HG02884 (cell line): ENCODE results near the gene GNB3.
"Not testable (repeated sequence)": the region's sequence is repeated elsewhere in the genome, so short reads cannot be mapped to it uniquely, and the experiment has no call there.

Experiments
- ATAC-seq: cut with Tn5 transposase; IDR thresholded peaks from one replicate; pipeline ENCODE4 v1.9.1; 2021; ENCODE audit warnings: mild to moderate bottlenecking, moderate library complexity; ENCODE audit not compliant: unreplicated experiment

The GNB3 gene

DNA sequence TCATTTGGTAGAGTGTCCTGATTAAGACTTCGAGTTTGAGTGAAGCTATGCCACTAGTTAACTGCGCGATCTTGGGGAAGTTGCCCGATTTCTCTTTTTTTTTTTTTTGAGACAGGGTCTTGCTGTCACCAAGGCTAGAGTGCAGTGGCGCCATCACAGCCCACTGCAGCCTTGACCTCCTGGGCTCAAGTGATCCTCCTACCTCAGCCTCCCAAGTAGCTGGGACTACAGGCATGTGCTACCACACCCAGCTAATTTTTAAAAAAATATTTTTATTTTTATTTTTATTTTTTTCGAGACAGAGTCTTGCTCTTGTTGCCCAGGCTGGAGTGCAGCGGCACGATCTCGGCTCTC is 33.3 kb downstream of the GNB3 start:
- ATAC-seq: not testable (repeated sequence)

DNA sequence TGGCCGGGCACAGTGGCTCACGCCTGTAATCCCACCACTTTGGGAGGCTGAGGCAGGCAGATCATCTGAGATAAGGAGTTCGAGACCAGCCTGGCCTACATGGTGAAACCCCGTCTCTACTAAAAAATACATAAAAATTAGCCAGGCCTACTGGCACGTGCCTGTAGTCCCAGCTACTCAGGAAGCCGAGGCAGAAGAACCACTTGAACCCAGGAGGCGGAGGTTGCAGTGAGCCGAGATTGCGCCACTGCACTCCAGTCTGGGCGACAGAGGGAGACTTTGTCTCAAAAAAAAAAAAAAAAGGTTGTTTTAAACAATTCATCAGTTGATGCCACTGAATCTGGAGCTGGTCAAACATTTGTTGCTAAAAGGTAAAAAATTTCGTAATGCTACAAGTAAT is 39.1 kb downstream of the GNB3 start:
- ATAC-seq: not testable (repeated sequence)

DNA sequence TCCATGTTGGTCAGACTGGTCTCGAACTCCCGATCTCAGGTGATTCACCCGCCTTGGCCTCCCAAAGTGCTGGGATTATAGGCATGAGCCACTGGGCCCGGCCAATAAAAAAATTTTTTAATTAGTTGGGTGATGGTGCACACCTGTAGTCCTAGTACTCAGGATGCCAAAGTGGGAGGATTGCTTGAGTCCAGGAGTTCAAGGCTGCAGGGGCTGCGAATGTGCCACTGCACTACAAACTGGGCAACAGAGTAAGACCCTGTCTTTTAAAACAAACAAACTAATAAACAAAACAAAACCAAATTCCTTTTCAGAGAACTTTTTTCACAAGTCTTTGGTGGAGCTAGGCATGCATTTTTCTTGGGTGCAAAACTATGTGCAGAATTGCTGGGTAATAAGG is 42.5 kb downstream of the GNB3 start:
- no peak for ATAC-seq

DNA sequence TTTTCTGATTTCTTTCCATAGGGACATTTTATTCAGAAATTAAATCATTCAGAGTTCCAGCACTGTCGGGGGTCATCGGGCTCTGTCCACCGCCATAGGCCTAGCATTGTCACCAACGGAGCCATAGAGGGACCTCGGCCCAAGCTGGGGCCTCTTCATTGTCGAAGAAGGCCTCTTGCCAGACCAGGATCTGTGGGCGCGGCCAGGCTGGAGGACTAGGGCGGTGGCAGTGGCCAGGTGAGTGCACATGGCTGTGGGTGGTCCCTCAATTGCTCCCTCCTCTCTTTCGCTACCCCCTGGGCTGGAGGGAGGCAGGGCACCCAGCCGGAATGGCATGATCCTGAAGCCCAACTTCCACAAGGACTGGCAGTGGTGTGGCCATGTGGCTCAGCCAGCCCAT is 43.0 kb downstream of the GNB3 start:
- no peak for ATAC-seq

DNA sequence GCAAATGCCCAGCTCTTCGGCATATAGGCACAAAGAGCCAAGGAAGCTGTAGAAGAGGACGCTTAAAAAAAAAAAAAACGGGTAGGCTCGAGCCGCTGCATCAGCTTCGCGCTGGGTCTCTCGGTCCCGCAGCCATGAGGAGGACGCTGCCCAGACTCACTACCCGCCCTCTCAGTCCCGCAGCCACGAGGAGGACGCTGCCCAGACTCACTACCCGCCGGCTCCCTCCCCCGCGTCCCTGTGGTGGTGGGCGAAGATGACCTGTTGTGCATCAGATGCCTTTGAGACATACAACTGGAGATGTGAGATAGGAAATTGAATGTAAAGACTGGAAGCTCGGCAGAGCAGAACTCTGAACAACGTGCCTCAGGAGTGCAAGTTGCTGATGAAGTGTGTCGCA is 43.8 kb downstream of the GNB3 start:
- ATAC-seq: no peak

DNA sequence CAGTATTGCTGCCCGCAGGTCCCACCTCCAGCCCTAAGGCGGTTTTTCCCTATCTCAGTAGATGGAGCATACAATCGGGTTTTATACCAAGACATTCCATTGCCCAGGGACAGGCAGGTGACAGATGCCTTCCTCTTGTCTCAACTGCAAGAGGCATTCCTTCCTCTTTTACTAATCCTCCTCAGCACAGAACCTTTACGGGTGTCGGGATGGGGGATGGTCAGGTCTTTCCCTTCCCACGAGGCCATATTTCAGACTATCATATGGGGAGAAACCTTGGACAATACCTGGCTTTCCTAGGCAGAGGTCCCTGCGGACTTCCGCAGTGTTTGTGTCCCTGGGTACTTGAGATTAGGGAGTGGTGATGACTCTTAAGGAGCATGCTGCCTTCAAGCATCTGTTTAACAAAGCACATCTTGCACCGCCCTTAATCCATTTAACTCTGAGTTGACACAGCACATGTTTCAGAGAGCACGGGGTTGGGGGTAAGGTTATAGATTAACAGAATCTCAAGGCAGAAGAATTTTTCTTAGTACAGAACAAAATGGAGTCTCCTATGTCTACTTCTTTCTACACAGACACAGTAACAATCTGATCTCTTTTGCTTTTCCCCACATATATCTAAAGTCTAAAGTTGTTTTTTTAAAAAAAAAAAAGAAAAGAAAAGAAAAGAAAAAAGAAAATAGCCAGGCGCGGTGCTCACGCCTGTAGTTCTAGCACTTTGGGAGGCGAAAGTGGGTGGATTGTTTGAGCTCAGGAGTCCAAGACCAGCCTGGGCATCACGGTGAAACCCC is 45.7 kb downstream of the GNB3 start:
- not testable (repeated sequence) for ATAC-seq

DNA sequence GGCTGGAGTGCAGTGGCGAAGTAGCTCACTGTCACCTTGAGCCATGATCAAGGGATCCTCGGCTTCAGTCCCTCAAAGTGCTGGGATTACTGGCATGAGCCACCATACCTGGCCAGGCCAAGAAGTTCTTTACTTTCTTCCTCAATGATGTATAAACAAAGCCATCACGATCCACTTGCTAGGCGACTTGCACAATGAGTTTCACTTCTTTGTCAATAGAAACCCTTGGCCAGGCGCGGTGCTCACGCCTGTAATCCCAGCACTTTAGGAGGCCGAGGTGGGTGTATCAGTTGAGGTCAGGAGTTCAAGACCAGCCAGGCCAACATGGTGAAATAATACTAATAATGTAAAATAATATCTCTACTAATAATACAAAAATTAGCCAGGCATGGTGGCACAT is 46.7 kb downstream of the GNB3 start:
- no peak for ATAC-seq

DNA sequence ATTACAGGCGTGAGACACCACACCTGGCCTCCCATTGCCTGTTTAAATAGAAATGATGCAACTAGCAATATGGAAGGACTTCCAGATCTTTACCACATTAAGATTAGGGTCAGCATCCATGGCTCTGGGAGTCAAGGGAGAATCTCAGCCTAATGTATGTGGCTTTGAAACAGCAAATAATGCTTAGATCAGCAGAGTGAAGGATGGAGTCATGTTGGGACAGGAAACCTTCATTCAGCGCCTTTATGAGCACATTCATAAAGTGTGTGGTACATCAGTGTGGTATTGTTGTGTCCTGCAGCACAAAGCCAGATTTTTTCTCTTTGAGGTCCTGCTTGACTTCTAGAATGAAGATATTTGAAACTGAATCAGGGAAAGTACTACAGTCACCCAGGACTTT is 47.6 kb downstream of the GNB3 start:
- no peak for ATAC-seq

DNA sequence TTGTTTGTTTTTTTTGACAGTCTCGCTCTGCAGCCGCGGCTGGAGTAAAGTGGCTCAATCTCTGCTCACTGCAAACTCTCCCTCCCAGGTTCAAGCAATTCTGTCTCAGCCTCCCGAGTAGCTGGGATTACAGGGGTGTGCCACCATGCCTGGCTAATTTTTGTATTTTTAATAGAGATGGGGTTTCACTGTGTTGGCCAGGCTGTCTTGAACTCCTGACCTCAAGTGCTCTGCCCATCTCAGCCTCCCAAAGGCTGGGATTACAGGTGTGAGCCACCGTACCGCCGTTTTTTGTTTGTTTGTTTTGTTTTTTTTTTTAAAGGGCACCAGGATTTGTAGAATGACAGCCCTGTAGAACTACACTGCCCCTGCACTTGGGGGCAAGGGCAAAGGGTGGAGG is 48.1 kb downstream of the GNB3 start:
- not testable (repeated sequence) for ATAC-seq

DNA sequence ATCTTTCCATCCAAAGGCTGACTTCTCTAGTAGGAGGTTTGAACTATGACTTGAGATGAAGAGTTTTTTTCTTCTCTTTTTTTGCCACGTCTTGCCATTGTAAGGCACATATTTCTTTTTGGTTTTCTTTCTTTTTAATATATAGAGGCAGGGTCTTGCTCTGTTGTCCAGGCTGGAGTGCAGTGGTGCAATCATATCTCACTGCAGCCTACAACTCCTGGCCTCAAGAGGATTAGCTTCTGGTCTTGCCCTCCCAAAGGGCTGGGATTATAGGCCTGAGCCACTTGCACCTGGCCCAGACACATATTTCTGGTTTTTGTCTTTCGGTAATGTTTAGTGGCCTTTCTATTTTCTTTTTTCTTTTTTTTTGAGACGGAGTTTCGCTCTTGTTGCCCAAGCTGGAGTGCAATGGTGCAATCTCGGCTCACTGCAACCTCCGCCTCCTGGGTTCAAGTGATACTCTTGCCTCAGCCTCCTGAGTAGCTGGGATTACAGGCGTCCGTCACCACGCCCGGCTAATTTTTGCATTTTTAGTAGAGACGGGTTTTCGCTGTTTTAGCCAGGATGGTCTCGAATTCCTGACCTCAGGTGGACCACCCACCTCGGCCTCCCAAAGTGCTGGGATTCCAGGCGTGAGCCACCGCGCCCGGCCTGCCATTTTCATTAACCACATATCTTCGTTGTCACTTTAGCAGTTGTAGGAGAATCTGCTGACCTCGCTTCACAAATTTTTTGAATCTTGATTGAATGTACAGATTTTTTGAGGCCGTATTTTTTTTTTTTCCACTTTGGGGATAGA is 49.2 kb downstream of the GNB3 start:
- not testable (repeated sequence) for ATAC-seq

DNA sequence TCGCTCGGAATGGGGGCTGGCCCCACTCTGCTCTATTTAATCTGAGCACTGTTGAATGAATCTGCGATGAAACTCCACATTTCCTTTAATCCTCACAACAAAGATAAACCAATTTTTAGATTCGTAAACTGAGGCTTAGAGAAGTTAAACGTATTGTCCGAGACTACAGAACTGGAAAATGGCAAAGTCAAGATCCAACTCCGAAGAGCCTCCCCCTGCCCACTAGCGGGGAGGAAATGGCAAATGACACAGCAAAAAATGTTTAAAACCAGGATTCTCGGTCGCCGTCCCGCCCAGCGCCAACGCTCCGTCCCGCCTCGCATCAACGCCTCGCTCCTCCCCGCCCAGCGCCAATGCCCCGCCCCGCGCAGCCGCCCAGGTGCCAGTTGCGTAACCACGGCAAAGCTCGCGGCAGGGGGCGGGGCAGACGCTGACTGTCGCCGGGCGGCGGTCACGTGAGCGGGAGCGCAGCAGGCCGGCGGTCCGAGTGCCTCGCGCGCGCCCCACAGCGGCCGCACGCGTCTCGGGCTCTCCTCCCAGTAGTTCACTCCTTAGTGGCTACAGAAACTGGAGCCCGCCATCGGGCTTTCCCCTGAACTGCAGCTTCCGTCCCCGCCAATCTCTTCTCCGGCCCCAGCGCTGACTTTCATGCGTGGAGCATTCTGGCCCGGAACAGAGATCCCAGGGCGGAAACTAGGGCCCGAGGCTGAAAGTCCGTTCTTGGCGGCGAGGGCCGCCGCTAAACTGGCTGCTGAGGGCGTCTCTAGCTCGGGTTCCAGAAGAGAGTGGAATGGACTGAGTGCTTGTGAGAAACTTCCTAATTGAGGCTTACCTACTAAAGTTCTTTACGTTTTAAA is 50.3 kb downstream of the GNB3 start:
- ATAC-seq: peak; percentile 91

DNA sequence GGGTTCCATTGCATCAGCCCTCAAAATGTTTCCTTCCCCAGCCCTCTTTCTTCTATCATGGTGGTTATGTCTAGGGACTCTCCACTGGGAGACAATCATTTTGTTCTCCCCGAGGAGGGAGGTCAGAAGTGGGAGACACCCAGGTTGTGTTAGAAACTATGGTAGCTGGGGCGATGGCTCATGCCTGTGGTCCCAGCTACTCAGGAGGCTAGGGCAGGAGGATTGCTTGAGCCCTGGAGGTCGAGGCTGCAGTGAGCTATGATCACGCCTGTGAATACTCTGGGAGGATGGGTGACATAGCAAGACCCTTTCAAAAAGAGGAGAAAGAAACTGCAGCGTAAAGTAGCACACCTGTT is 50.9 kb downstream of the GNB3 start:
- no peak for ATAC-seq

DNA sequence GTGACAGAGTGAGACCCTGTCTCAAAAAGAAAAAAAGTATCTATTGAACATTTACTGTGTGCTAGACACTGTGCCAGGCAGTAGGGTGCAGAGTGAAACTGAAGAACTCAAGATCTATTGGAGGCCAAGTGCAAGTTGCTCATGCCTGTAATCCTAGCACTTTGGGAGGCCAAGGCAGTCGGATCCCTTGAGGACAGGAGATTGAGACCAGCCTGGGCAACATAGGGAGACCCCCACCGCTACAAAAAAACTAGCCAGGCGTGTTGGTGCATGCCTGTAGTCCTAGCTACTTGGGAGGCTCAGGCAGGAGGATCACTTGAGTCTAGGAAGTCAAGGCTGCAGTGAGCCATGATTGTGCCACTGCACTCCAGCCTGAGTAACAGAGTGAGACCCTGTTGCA is 52.0 kb downstream of the GNB3 start:
- ATAC-seq: not testable (repeated sequence)

DNA sequence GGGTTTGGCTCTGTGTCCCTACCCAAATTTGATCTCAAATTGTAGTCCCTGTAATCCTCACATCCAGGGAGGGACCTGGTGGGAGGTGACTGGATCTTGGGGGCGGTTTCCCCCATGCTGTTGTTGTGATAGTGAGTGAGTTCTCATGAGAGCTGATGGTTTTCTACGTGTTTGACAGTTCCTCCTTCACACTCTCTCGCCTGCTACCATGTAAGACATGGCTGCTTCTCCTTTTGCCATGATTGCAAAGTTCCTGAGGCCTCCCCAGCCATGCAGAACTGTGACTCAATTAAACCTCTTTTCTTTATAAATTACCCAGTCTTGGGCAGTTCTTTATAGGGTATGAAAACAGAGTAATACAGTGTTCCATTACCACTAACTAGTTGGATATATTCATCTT is 53.6 kb downstream of the GNB3 start:
- ATAC-seq: no peak
